Measurements from ENCODE around the gene PHF11.

PHF11 gene

DNA sequence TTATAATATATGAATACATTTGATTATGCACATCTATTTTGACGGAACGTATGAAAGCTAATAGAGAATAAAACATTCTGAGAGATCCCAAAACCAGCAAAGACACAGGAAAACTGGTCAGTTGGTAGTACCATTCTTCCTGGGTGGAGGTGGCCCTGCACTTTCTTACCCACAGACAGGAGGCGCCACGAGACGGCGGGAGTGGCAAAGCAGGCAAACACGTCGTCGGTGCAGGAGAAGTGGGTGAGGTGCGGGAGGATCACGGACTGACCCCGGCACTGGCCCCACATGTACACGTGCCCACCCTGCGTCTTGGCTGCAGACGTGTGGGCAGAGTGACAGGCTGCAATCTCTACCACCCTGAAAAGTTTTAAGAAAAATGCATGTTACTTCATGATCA, 53.5 kb downstream of the PHF11 start:
- DNase-seq (ENCODE audit: low read depth): no peak
- TF ChIP-seq CTCF (conservative IDR thresholded peaks at IDR 0.05; ENCODE audit: control insufficient read depth, insufficient read depth, low read depth, low read length): no peak
- H3K4me3 ChIP-seq (ENCODE audit: control insufficient read depth, low read depth, low read length): no peak overlapping the region

DNA sequence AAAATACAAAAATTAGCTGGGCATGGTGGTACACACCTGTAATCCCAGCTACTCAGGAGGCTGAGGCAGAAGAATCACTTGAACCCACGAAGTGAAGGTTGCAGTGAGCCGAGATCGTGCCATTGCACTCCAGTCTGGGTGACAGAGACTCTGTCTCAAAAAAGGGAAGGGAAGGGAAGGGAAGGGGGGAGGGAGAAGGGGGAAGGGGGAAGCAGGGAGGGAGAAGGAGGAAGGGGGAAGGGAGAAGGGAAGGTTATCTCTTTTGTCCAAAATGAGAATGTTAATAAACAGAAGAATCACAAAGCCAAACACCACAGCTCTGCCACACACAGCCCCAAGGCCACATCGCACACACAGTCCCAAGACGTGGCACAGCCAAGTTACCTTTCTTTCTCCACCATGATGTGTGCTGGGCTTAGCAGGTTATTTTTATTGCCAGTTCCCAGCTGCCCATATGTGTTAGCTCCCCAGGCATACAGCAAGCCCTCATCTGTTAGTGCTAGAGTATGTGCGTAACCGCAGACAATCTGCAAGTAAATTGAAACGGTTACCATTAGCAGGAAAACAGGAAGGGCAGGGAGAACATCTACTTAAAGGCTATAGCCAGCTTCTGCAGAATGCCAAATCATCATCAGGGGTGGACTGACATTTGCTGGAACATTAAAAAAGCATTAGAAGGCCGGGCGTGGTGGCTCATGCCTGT, 55.3 kb downstream of the PHF11 start:
- no peak overlapping the region for H3K4me3 ChIP-seq (ENCODE audit: control insufficient read depth, low read depth, low read length)
- no peak for TF ChIP-seq CTCF (conservative IDR thresholded peaks at IDR 0.05; ENCODE audit: control insufficient read depth, insufficient read depth, low read depth, low read length)
- DNase-seq (ENCODE audit: low read depth): no peak

GRCh38 chr13:49553888-49554287, 58.1 kb downstream of the PHF11 start:
- no peak overlapping the region for H3K4me3 ChIP-seq (ENCODE audit: control insufficient read depth, low read depth, low read length)
- no peak for TF ChIP-seq CTCF (conservative IDR thresholded peaks at IDR 0.05; ENCODE audit: control insufficient read depth, insufficient read depth, low read depth, low read length)
- DNase-seq (ENCODE audit: low read depth): no peak

DNA sequence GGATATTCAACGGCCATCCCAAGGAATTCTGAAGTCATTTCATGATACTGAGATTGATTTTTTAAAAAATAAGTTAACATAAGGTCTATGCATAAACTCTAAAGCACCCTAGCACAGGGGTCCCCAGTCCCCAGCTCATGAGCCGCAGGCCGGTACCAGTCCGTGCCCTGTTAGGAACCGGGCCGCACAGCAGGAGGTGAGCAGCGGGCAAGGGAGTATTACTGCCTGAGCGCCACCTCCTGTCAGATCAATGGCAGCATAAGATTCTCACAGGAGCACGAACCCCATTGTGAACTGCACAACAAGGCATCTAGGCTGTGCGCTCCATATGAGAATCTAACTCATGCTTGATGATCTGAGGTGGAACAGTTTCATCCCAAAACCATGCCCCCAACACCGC, 58.6 kb downstream of the PHF11 start:
- no peak overlapping the region for H3K4me3 ChIP-seq (ENCODE audit: control insufficient read depth, low read depth, low read length)
- DNase-seq (ENCODE audit: low read depth): no peak
- no peak for TF ChIP-seq CTCF (conservative IDR thresholded peaks at IDR 0.05; ENCODE audit: control insufficient read depth, insufficient read depth, low read depth, low read length)

- DNase-seq (ENCODE audit: low read depth): no peak
- no peak for TF ChIP-seq CTCF (conservative IDR thresholded peaks at IDR 0.05; ENCODE audit: control insufficient read depth, insufficient read depth, low read depth, low read length)
- no peak overlapping the region for H3K4me3 ChIP-seq (ENCODE audit: control insufficient read depth, low read depth, low read length)
Measured at GRCh38 chr13:49559006-49559405, 63.3 kb downstream of the PHF11 start.

DNA sequence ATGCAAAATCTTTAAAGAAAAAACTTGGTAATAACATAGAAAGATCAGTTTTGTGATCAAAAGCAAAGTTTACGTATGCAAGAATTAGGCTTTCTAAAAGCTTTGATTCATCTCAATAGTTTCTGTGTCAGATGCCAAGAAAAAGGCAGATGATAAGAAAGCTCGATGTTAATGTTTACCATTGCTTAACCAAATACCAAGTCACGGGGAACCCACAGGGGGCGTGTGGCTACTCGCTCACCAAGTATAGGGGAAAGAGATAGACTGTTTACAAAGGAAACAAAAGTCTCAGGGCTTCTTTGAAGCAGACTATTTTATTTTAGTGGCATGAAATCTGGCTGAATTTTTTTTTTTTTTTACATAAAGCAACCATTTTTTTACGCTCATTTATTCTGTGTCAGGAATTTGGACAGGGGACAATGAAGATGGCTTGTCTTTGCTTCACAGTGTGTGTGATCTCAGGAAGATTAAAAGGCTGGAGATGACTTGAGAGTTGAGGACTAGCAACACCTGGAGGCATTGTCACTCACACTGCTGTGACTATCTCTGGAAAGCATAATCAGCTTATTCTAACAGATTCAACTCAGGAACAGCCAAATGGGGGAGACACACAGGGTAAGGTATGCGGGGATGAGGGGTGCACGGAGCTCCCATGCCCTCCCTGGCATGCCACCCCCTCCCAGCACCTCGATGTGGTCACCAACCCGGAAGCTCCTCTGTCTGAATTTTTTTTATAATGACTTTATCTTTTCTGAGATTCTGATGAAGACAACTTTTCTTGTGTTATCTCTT, 64.7 kb downstream of the PHF11 start:
- no peak for DNase-seq (ENCODE audit: low read depth)

More for the DNA sequence above, 64.7 kb downstream of the PHF11 start:
- no peak for TF ChIP-seq CTCF (conservative IDR thresholded peaks at IDR 0.05; ENCODE audit: control insufficient read depth, insufficient read depth, low read depth, low read length)
- H3K4me3 ChIP-seq (ENCODE audit: control insufficient read depth, low read depth, low read length): no peak overlapping the region
